NCI-H187 treated with DMSO at 0.1 percent for 48 hours (cell line): ENCODE measurements around the gene ARHGEF17.

Experiments used
- DNase-seq: peaks from one replicate; lab custom pipeline; 2025; lab: John Stamatoyannopoulos, UW

ARHGEF17 gene

DNA sequence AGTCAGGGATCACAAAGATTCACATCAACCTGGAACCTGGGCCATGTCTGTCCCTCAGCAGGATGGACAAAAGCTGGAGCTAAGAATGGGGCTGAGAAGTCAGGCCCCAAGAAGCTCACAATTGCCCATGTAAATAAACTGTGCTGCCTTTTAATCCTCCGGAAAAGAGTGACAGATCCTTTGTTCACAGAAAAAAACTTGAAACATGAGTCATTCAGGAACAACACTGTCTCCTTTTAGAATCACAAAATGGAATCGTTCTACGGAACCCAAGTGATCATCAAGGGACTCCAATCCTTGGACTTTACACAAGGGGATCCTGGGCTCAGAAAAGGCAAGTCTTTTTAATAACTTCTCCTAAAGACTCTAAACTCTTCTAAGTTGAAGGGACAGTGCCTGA, 104.2 kb downstream of the ARHGEF17 start:
- DNase-seq, result no peak

- DNase-seq, result no peak
These were observed 105.2 kb downstream of the ARHGEF17 start for GRCh38 chr11:73413256-73413655.

- no peak for DNase-seq
These were observed 107.0 kb downstream of the ARHGEF17 start for GRCh38 chr11:73414977-73415651.

GRCh38 chr11:73415854-73416615, 108.0 kb downstream of the ARHGEF17 start:
- DNase-seq, result no peak

DNA sequence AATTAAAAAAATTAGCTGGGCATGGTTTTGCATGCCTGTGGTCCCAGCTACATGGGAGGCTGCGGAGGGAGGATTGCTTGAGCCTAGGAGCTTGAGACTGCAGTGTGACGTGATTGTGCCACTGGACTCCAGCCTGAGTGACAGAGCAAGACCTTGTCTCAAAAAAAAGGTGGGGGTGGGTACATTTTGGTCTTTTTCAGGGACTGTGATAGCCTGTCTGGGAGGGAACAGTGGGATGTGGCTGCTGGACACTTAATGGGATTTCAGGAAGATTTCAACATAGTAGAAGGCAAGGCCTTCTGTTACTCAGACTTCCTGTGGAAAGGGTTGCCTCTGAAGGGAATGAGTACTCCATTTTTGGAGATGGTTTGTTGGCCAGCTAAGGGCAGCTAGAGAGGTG, 108.7 kb downstream of the ARHGEF17 start:
- DNase-seq, result no peak
